Spleen (tissue), 7 donors: Measurements from ENCODE around the gene DCTN2.

Experiments
- POLR2A ChIP-seq, 3 donors: fragments of 450-650 bp; IDR thresholded peaks; one replicate each; pipeline ENCODE4 v1.5.1; 2017; ENCODE audit warnings: antibody characterized with exemption in 3 of 3, mild to moderate bottlenecking in 1 of 3
- POLR2AphosphoS5 ChIP-seq, 3 donors: sonication (generic); formaldehyde crosslinking; IDR thresholded peaks; one replicate each; pipeline ENCODE4 v1.5.1; 2017; ENCODE audit warnings: antibody characterized with exemption in 3 of 3
- TF ChIP-seq, protein P1 (sequence below), 11 experiments: fragments of 200-600 bp in 7 of 11; fragments of 450-650 bp in 4 of 11; sonication (generic) in 4 of 11; IDR thresholded peaks in 8 of 11; conservative IDR thresholded peaks in 3 of 11; 1 replicate in 7 of 11; 2 replicates in 4 of 11; pipeline versions ENCODE4 v1.4.0 to v1.8.0; 2016 to 2021; ENCODE audit warnings: antibody characterized with exemption in 11 of 11, inconsistent platforms in 4 of 11, mild to moderate bottlenecking in 1 of 11
- donor health status: DM: no; HTN: no; CAD: no; lungs with moderate emphysema.
- donor health status: DM: no; HTN: no; CAD: no.
- donor health status: DM: no; HTN: no; CAD: no.

DNA sequence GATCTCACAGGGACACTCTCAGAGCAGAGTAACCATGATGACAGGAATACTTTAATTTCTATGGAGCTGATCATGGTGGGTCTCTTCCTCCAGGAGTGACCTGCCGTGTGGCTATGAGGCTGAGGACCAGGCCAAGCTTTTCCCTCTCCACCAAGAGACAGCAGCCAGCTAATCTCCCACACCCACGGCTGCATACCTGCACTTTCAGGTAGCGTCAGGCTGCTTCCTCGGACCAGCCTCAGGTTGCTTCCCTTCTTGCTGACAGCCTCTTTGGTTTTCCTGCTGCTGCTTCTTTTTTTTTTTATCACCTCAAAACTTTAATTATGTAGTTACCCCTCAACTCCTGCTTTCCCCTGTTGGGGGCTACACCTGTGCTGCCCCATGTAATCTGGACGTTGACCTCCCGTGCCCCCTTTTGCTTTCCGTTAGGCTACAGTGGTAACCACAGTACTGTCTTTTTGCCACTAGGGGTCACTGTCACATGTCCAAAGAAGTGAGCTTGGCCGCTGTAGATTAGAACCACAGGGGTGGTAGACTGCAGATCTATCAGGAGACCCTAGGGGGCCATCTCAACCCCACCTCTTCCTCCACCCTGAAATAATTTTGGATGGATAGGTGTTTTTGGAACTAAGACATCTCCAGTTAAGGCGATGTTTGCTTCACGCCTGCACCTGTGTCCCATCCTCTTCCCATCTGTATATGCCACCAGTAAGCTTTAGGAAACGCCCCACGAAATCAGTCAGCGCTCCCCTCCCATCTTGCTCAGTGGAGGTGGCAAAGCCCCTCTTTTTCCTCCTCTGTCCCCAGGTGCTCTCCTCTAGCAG lies 36.2 kb upstream of the DCTN2 start:
- no peak for TF ChIP-seq POLR2A (IDR thresholded peaks at IDR 0.05)
- peak in 1 of 3 donors; percentile 21 for TF ChIP-seq POLR2AphosphoS5 (IDR thresholded peaks at IDR 0.05)
- TF ChIP-seq, protein P1, sequence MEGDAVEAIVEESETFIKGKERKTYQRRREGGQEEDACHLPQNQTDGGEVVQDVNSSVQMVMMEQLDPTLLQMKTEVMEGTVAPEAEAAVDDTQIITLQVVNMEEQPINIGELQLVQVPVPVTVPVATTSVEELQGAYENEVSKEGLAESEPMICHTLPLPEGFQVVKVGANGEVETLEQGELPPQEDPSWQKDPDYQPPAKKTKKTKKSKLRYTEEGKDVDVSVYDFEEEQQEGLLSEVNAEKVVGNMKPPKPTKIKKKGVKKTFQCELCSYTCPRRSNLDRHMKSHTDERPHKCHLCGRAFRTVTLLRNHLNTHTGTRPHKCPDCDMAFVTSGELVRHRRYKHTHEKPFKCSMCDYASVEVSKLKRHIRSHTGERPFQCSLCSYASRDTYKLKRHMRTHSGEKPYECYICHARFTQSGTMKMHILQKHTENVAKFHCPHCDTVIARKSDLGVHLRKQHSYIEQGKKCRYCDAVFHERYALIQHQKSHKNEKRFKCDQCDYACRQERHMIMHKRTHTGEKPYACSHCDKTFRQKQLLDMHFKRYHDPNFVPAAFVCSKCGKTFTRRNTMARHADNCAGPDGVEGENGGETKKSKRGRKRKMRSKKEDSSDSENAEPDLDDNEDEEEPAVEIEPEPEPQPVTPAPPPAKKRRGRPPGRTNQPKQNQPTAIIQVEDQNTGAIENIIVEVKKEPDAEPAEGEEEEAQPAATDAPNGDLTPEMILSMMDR (IDR thresholded peaks at IDR 0.05 in 8 of 11, conservative IDR thresholded peaks at IDR 0.05 in 3 of 11), result peak; percentile 94 to 97 (median 95)
